Measurements from ENCODE around the gene LRRC71.

Gene LRRC71

GRCh38 chr1:156875341-156875615, 45.2 kb upstream of the LRRC71 start:
- Histone ChIP-seq H4K20me1 (ENCODE audit: insufficient read depth, low read length) (no peaks in the 10 kb centered on the region), H3K9me3 (ENCODE audit: insufficient read depth, low read length) (no peaks in the 10 kb centered on the region), H3K27me3 (ENCODE audit: low read depth, low read length) (peaks cover 34% of the 10 kb centered on the region), H3K79me2 (ENCODE audit: low read length) (no peaks in the 10 kb centered on the region), H2AFZ (ENCODE audit: low read depth, low read length) (no peak overlapping the region), H3K9ac (ENCODE audit: low read length) (no peak overlapping the region), H3K4me1 (ENCODE audit: low read length) (no peaks in the 10 kb centered on the region), H3K4me2 (ENCODE audit: low read length) (no peak overlapping the region), H3K36me3 (replicated peaks; ENCODE audit: low read depth, low read length) (no peaks in the 10 kb centered on the region), H3K27ac (ENCODE audit: low read length) (no peak overlapping the region), H3K4me3 (ENCODE audit: low read length) (no peak overlapping the region)
- TF ChIP-seq, protein P1, sequence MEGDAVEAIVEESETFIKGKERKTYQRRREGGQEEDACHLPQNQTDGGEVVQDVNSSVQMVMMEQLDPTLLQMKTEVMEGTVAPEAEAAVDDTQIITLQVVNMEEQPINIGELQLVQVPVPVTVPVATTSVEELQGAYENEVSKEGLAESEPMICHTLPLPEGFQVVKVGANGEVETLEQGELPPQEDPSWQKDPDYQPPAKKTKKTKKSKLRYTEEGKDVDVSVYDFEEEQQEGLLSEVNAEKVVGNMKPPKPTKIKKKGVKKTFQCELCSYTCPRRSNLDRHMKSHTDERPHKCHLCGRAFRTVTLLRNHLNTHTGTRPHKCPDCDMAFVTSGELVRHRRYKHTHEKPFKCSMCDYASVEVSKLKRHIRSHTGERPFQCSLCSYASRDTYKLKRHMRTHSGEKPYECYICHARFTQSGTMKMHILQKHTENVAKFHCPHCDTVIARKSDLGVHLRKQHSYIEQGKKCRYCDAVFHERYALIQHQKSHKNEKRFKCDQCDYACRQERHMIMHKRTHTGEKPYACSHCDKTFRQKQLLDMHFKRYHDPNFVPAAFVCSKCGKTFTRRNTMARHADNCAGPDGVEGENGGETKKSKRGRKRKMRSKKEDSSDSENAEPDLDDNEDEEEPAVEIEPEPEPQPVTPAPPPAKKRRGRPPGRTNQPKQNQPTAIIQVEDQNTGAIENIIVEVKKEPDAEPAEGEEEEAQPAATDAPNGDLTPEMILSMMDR (IDR thresholded peaks at IDR 0.05; ENCODE audit: low read depth, low read length): no peak
- no peak for TF ChIP-seq EZH2phosphoT487 (IDR thresholded peaks at IDR 0.05; ENCODE audit: low read depth)

GRCh38 chr1:156876281-156876680, 44.2 kb upstream of the LRRC71 start:
- no peak overlapping the region for H3K4me2 ChIP-seq (ENCODE audit: low read length)
- no peak overlapping the region for H3K4me3 ChIP-seq (ENCODE audit: low read length)
- H3K4me1 ChIP-seq (ENCODE audit: low read length): no peaks in the 10 kb centered on the region
- H3K27ac ChIP-seq (ENCODE audit: low read length): no peak overlapping the region
- no peaks in the 10 kb centered on the region for H3K79me2 ChIP-seq (ENCODE audit: low read length)
- TF ChIP-seq EZH2phosphoT487 (IDR thresholded peaks at IDR 0.05; ENCODE audit: low read depth): no peak
- TF ChIP-seq, protein P1 (IDR thresholded peaks at IDR 0.05; ENCODE audit: low read depth, low read length): no peak
- H4K20me1 ChIP-seq (ENCODE audit: insufficient read depth, low read length): no peaks in the 10 kb centered on the region
- H2AFZ ChIP-seq (ENCODE audit: low read depth, low read length): no peak overlapping the region
- no peak overlapping the region for H3K9ac ChIP-seq (ENCODE audit: low read length)
- H3K9me3 ChIP-seq (ENCODE audit: insufficient read depth, low read length): no peaks in the 10 kb centered on the region
- H3K27me3 ChIP-seq (ENCODE audit: low read depth, low read length): peaks cover 29% of the 10 kb centered on the region
- no peaks in the 10 kb centered on the region for H3K36me3 ChIP-seq (replicated peaks; ENCODE audit: low read depth, low read length)

DNA sequence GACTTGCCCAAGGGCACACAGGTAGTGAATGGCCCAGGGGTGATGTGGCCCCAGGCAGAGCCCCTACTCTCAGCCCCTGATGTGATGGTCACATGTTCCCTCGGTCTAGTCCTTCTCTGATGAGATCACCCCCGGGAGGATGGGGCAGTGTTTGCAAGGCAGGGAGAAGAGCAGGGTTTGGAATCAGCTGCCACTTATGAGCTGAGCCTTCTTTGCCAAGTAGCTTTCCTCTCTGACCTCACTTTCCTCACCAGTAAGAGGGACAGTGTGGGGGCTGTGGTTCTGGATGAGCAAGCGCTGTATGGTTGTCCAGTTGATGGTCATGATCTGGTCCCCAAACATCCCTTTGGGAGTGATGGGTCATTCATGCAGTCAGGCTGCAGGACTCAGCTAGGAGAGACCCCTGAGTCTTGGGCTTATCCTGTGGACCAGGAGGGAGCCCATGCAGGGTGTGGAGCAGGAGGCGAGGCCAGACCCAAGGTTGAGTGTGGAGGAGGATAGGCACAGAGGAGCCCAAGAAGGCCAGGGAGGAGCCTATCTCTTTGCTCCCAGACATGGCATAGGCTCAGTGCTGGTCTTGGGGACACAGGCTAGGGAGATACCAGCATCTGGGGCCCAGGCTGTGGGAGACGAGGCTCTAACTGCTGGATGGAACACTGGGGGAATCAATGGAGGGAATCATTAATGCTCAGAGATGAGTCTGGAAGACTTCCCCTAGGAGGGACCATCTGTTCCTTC, 42.8 kb upstream of the LRRC71 start:
- TF ChIP-seq, protein P1 (IDR thresholded peaks at IDR 0.05; ENCODE audit: low read depth, low read length): no peak
- TF ChIP-seq EZH2phosphoT487 (IDR thresholded peaks at IDR 0.05; ENCODE audit: low read depth): no peak
- Histone ChIP-seq H3K4me1 (ENCODE audit: low read length) (no peaks in the 10 kb centered on the region), H3K36me3 (replicated peaks; ENCODE audit: low read depth, low read length) (no peaks in the 10 kb centered on the region), H3K79me2 (ENCODE audit: low read length) (no peaks in the 10 kb centered on the region), H3K27ac (ENCODE audit: low read length) (no peak overlapping the region), H3K9ac (ENCODE audit: low read length) (no peak overlapping the region), H3K4me2 (ENCODE audit: low read length) (no peak overlapping the region), H3K9me3 (ENCODE audit: insufficient read depth, low read length) (no peaks in the 10 kb centered on the region), H3K27me3 (ENCODE audit: low read depth, low read length) (peaks cover 26% of the 10 kb centered on the region), H3K4me3 (ENCODE audit: low read length) (no peak overlapping the region), H2AFZ (ENCODE audit: low read depth, low read length) (no peak overlapping the region), H4K20me1 (ENCODE audit: insufficient read depth, low read length) (no peaks in the 10 kb centered on the region)

DNA sequence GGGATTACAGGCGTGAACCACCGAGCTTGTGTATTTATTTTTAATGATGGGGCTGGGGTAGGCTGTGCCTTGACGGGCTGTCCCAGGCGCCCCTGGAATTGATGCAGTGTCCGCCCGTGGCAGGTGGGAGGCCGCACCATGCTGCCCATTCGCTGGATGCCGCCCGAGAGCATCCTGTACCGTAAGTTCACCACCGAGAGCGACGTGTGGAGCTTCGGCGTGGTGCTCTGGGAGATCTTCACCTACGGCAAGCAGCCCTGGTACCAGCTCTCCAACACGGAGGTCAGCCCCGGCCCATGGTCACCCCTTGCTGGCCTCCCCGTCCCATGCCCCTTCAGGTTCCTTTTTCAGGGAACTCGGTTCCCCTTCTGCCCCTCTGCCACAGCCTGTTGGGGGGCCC, 40.6 kb upstream of the LRRC71 start:
- H3K27ac ChIP-seq (ENCODE audit: low read length): no peak overlapping the region
- H3K36me3 ChIP-seq (replicated peaks; ENCODE audit: low read depth, low read length): no peaks in the 10 kb centered on the region
- no peaks in the 10 kb centered on the region for H4K20me1 ChIP-seq (ENCODE audit: insufficient read depth, low read length)
- H2AFZ ChIP-seq (ENCODE audit: low read depth, low read length): no peak overlapping the region
- H3K27me3 ChIP-seq (ENCODE audit: low read depth, low read length): peaks cover 34% of the 10 kb centered on the region
- H3K4me2 ChIP-seq (ENCODE audit: low read length): no peak overlapping the region
- no peak overlapping the region for H3K9ac ChIP-seq (ENCODE audit: low read length)
- TF ChIP-seq EZH2phosphoT487 (IDR thresholded peaks at IDR 0.05; ENCODE audit: low read depth): no peak
- TF ChIP-seq, protein P1 (IDR thresholded peaks at IDR 0.05; ENCODE audit: low read depth, low read length): no peak
- H3K79me2 ChIP-seq (ENCODE audit: low read length): no peaks in the 10 kb centered on the region
- no peak overlapping the region for H3K4me3 ChIP-seq (ENCODE audit: low read length)
- H3K4me1 ChIP-seq (ENCODE audit: low read length): no peaks in the 10 kb centered on the region
- no peaks in the 10 kb centered on the region for H3K9me3 ChIP-seq (ENCODE audit: insufficient read depth, low read length)
